WI38 (cell line): ENCODE measurements around the gene GPR89B.
"Not testable (repeated sequence)": the region's sequence is repeated elsewhere in the genome, so short reads cannot be mapped to it uniquely, and the experiment has no call there.

Experiments
- H3K4me3 ChIP-seq: 2 replicates; pipeline ENCODE4 v1.5.1; 2011; ENCODE audit warnings: low read depth, mild to moderate bottlenecking, control low read depth, low read length
- CTCF ChIP-seq: IDR thresholded peaks from 2 replicates; pipeline ENCODE4 v1.5.1; 2012; ENCODE audit warnings: low read depth, mild to moderate bottlenecking, control low read depth, low read length

GPR89B gene

GRCh38 chr1:147913362-147913942, 14.8 kb upstream of the GPR89B start:
- no peak overlapping the region for H3K4me3 ChIP-seq
- no peak for TF ChIP-seq CTCF

DNA sequence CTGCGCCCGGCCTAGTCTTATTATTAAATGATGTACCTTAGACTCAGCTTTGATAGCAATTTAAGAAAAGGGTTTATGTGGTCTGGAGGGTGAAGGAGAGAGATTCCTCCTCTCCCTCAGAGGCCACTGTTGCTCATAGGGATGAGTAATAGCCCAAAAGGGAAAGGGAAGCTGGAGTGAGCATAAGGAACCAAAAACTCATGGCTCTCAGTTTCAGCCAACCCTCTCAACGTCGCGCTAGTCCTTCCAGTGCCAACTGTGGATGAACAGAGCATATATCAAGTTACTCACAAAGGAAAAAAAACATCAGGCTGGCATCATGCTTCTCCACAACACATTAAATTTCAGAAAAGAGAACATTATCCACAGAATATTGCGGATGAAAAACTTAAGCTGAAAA, 8.3 kb upstream of the GPR89B start:
- TF ChIP-seq CTCF: no peak
- H3K4me3 ChIP-seq: no peak overlapping the region

- no peak overlapping the region for H3K4me3 ChIP-seq
- TF ChIP-seq CTCF: no peak
These were observed 3.4 kb upstream of the GPR89B start for GRCh38 chr1:147924813-147925212.

GRCh38 chr1:147927215-147927614, 1.0 kb upstream of the GPR89B start:
- not testable (repeated sequence) for H3K4me3 ChIP-seq

GRCh38 chr1:147927689-147928088, 531 bp upstream of the GPR89B start:
- H3K4me3 ChIP-seq: not testable (repeated sequence)

DNA sequence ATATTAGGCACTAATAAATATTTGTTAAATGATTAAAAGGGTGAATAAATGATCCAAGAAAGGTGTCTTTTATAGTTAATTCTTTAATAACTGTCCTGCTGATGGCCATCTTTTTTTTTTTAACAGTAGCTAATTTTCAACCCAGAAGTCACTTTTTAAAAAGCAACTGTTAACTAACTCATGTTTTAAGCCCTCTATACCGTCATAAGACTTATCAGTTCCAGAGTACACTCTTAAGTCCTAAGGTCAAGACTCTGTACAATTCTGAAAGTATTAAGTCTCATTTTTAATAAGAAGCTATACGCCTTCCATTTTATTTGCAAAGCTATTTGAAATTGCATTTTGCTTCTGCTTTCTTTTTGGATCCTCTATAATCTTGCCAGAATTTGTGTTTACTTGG, 2.9 kb downstream of the GPR89B start:
- not testable (repeated sequence) for H3K4me3 ChIP-seq

- not testable (repeated sequence) for H3K4me3 ChIP-seq
These were observed 7.1 kb downstream of the GPR89B start for GRCh38 chr1:147935296-147935695.

DNA sequence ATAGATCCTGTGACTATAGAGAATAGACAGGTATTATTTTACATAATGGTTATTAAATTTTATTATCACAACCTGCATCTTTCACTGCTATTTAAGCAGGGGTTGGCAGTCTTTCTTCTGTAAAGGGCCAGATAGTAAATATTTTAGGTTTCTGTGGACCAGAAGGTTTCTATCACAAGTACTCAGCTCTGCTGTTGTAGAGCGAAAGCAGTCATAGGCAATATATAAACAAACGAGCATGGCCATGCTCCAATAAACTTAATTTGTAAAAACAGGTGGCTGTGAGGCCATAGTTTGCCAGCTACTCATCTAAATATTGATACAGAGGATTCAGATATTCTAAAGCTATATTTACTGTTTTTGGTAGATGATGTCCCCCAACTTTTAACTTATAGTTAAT, 12.2 kb downstream of the GPR89B start:
- H3K4me3 ChIP-seq: not testable (repeated sequence)

DNA sequence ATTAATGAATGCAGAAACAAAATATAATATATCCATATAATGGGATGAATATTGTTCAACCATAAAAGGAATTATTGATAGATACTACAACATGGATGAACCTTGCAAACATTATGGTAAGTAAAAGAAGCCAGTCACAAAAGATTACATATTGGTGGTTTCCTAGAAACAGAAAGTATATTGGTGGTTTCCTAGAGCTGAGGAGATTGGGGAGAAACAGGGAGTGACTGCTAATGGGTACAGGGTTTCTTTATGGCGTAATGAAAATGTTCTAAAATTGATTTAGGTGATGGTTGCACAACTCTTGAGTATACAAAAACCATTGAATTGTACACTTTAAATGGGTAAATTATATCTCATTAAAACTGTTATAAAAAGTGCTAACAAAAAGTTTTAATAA, 14.3 kb downstream of the GPR89B start:
- H3K4me3 ChIP-seq: not testable (repeated sequence)

DNA sequence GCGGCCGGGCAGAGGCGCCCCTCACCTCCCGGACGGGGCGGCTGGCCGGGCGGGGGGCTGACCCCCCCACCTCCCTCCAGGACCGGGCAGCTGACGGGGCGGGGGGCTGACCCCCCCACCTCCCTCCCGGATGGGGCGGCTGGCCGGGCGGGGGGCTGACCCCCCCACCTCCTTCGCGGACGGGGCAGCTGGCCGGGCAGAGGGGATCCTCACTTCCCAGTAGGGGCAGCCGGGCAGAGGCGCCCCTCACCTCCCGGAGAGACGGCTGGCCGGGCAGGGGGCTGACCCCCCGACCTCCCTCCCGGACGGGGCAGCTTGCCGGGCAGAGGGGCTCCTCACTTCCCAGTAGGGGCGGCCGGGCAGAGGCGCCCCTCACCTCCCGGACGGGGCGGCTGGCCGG, 21.3 kb downstream of the GPR89B start:
- H3K4me3 ChIP-seq: not testable (repeated sequence)

GRCh38 chr1:147958906-147959305, 30.7 kb downstream of the GPR89B start:
- H3K4me3 ChIP-seq: not testable (repeated sequence)

DNA sequence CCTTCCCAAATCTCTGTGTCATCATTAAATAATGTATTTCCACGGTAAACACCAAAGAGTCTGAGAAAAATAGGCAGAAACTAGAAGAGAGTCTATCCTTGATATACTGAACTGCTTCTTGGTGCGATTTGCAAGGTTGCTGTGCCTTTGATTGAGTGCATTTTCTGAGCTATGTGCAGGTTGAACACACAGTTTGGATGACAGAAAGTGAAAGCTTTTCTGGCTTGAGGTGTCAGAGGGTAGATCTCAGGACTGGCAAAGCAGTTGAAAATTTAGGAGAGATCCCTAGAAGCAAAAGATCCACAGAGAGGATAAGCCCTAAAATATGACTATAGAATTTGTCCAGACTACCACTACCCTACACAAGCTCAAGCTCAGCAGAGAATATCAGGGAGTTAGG, 31.5 kb downstream of the GPR89B start:
- not testable (repeated sequence) for H3K4me3 ChIP-seq

DNA sequence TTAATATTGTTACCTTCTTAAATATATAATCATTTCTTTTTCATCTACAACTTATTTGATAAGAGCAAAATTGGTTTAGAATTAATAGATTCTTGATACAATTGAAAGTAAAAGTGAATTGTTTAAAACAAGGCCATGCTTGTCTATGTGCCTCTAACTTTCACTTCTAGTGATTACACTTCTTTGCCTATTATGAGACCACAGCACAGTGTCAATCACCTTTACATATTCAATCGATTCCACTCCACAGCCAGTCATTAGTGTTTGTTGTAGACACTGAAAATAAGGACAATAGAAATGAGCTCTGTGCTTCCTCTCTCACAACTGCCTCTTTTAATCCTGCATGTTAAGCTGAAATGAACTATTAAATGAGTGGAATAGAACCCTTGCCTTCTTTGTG, 36.4 kb downstream of the GPR89B start:
- H3K4me3 ChIP-seq: not testable (repeated sequence)

GRCh38 chr1:147966657-147967056, 38.4 kb downstream of the GPR89B start:
- H3K4me3 ChIP-seq: not testable (repeated sequence)

DNA sequence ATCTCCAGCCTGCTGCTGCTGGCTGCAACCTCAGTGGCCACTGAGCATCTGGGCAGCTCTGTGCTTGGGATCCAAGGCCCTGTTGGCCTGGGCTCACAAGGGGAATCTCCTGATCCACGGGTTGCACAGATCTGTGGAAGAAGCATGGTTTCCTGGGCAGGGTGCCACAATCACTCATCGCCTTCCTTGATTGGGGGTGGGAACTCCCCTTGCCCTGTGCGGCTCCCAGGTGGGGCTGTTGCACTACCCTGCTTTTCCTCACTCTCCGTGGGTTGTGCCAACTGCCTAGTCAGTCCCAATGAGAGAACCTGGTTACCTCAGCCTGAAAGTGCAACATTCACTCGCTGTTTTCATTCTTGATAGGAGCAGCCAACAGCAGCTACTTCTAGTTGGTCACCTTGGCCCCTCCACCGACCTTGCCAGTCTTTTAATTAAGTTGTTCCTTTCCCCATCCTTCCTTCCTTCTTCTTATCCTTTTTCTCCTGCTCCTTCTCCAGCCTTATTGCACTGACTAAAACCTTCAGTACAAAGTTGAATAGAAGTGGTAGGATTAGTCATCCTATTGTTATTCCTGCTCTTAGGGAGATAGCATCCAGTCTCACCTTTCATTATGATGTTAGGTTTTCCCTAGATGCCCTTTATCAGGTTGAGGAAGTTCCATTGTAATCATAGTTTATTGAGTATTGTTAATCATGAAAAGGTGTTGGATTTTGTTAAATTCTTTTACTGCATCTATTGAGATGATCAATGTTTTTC, 50.9 kb downstream of the GPR89B start:
- not testable (repeated sequence) for H3K4me3 ChIP-seq

DNA sequence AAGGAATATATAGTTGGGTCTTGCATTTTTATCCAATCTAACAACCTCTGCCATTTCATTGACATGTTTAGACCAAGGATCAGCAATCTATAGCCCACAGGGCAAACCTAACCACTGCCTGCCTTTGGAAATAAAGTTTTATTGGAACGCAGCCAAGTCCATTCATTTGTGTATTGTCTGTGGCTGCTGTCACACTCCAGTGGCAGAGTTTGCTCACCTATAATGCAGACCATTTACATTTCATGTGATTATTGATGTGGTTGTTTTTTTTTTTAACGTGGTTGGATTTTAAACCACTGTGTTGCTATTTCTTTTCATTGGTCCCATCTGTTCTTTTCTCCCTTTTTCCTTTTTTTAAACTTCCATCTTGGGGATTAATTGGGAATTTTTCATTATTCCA, 57.2 kb downstream of the GPR89B start:
- H3K4me3 ChIP-seq: not testable (repeated sequence)

DNA sequence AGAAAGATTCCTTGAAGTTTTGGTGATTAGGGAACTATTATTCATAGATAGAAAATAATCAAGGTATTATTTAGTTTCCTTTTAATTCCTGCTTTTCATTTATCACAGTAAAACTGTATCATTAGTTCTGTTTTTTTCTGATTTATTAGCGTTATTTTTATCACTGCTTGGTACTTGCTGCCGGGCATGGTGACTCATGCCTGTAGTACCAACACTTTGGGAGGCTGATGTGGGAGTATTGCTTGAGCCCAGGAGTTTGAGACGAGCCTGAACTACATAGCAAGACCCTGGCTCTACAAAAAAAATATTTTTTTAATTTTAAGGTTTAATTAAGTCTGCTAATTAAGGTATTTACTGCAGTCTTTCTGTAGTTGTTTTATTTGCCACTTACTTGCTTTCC, 59.7 kb downstream of the GPR89B start:
- H3K4me3 ChIP-seq: not testable (repeated sequence)

DNA sequence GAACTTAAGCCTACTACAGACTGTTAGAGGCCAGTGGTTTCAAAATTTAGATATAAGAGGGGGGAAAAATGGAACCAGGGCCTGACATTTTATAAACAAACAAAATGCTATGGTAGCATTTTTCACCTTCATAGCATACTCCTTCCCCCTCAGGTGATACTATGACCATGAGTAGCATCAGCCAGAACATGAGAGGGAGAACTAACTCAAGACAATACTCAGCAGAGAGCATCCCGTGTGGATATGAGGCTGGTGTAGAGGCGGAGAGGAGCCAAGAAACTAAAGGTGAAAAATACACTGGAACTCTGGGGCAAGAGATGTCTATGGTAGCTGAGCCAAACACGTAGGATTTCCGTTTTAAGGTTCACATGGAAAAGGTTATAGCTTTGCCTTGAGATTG, 64.7 kb downstream of the GPR89B start:
- H3K4me3 ChIP-seq: not testable (repeated sequence)
